Measurements from ENCODE around the gene RNU7-1. TPM values are rescaled to one million over a fixed set of nuclear protein-coding genes. Genes with fewer than 3 reads are reported as not detected.
A peak's percentile ranks its signal among the peaks of the same experiment; 100 is the strongest.

The RNU7-1 gene
- total and polyA plus RNA-seq, 9 of the 15 experiments (the other 6 are each of a cell fraction or from before 2014, with no cell fraction given), result not detected

GRCh38 chr12:6904280-6905276 lies 39.0 kb upstream of the RNU7-1 start, which contains the start of gene LRRC23 (continued):
- TF ChIP-seq NRF1 (conservative IDR thresholded peaks at IDR 0.05 in 1 of 2, IDR thresholded peaks at IDR 0.05 in 1 of 2) (peak; percentile 60 to 68; a peak in 3 of 4 replicates), CEBPB (tag; IDR thresholded peaks at IDR 0.05) (peak; percentile 55), XRCC5 (IDR thresholded peaks at IDR 0.05; ENCODE audit: low read depth, low read length) (0 out of 2 replicates have a peak, but pooled peaks have one; percentile 24), SAP30 (IDR thresholded peaks at IDR 0.05; ENCODE audit: borderline replicate concordance, insufficient read depth, low read depth, low read length, poor library complexity, severe bottlenecking) (peak; percentile 43), E2F6 (IDR thresholded peaks at IDR 0.05; ENCODE audit: borderline replicate concordance in 1 of 2, extremely low read depth in 1 of 2, insufficient read depth in 1 of 2, insufficient read length in 1 of 2, low read depth in 1 of 2, low read length in 1 of 2, poor library complexity in 1 of 2, severe bottlenecking in 1 of 2) (no peak), RBM17 (IDR thresholded peaks at IDR 0.05; ENCODE audit: borderline replicate concordance, low read depth, low read length) (no peak), MTA3 (IDR thresholded peaks at IDR 0.05; ENCODE audit: borderline replicate concordance) (no peak), MED1 (CRISPR knock-in tag; IDR thresholded peaks at IDR 0.05; ENCODE audit: borderline replicate concordance) (no peak), FOXJ3 (CRISPR knock-in tag; IDR thresholded peaks at IDR 0.05) (peak; percentile 49; the same call in 1 of the 2 replicates), MTA2 (IDR thresholded peaks at IDR 0.05; ENCODE audit: low read depth) (no peak), THRB (CRISPR knock-in tag; conservative IDR thresholded peaks at IDR 0.05) (0 out of 2 replicates have a peak, but pooled peaks have one; percentile 29), TBP (optimal IDR thresholded peaks at IDR 0.05; ENCODE audit: low read depth, low read length) (no peak), ATF7 (IDR thresholded peaks at IDR 0.05) (peak; percentile 99)
- TF ChIP-seq, protein P1, sequence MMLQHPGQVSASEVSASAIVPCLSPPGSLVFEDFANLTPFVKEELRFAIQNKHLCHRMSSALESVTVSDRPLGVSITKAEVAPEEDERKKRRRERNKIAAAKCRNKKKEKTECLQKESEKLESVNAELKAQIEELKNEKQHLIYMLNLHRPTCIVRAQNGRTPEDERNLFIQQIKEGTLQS (IDR thresholded peaks at IDR 0.05), result peak; percentile 97
- TF ChIP-seq, protein P1 (CRISPR knock-in tag; conservative IDR thresholded peaks at IDR 0.05), result no peak; the same call in 1 of the 2 replicates
- TF ChIP-seq, protein P2, sequence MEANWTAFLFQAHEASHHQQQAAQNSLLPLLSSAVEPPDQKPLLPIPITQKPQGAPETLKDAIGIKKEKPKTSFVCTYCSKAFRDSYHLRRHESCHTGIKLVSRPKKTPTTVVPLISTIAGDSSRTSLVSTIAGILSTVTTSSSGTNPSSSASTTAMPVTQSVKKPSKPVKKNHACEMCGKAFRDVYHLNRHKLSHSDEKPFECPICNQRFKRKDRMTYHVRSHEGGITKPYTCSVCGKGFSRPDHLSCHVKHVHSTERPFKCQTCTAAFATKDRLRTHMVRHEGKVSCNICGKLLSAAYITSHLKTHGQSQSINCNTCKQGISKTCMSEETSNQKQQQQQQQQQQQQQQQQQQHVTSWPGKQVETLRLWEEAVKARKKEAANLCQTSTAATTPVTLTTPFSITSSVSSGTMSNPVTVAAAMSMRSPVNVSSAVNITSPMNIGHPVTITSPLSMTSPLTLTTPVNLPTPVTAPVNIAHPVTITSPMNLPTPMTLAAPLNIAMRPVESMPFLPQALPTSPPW (CRISPR knock-in tag; IDR thresholded peaks at IDR 0.05), result peak; percentile 71
- TF ChIP-seq, protein P3, sequence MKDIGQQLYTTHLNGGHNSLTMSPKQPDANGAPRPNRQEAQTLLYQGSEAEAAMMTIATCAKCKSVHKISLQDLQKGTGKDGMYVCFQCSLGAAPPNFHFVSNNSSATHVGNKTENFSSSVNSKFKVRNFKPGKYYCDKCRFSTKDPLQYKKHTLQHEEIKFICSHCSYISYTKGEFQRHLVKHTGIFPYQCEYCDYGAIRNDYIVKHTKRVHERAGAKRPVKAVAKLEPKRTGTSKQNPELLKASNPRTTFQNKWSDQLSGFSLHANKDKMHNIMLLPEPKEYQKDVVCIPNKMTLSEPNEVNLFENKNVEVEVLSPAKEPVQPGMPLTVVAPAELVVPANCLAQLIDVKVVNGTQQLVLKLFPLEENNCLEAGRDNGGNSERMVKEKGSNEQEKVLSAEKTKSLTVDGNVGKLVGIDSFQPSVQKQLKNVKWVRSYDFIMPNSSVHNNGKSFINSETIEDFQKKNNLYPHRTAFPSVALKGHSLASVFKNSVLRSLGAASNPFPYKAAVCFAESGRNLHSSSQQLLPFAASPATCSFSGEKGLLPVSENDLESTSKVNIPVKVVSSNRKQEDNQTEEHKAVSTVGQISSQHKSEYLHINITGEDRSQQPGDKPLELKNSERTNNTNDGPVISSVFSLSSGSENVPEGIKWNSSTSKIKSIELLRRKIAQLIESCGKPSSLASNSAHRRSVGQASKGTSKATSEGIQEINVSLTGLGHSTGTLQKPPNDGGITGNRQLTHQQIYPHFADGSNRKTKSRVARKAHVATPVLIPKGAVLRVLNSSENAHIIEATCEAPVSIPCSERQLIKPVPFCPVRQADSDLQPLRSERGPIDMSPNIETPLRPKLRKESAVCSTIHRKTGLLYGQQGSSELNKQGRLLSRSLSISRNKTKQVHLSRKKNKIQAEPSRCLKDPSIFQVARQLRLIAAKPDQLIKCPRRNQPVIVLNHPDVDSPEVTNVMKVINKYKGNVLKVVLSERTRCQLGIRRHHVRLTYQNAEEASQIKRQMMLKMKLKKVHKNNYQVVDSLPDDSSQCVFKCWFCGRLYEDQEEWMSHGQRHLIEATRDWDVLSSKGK (CRISPR knock-in tag; IDR thresholded peaks at IDR 0.05), result no peak

Measured in K562 (cell line).